GM19328 (cell line): ENCODE results near the gene GPS1.

Experiments
- ATAC-seq: cut with Tn5 transposase; IDR thresholded peaks from one replicate; pipeline ENCODE4 v1.9.1; 2021; ENCODE audit warnings: mild to moderate bottlenecking, moderate library complexity; ENCODE audit not compliant: unreplicated experiment

The GPS1 gene

DNA sequence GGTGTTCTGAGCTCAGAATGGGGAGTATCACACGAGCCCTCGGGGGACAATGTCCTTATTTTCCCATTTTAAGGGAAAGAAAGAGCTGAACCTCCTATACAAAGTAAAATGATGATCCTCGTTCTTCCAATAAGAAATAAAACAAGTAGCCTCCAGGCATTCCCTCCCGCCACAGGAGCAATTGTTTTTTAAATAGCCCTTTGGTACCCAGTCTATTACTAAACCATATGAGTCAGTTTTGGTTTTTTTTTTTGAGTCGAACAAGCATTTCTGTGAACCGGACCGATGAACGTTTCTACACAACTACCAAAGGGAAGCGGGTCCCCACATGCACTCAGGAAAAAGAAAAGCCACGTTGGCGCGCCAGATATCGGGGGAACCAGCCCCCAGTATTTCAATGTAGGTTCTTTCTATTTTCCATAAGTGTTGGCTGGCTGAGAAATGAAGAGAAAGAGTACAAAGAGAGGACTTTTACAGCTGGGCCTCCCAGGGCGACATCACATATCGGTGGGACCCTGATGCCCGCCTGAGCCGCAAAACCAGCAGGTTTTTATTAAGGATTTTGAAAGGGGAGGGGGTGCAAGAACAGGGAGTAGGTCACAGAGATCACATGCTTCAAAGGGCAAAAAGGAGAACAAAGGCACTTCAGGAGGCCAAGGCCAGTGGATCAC is 10.4 kb upstream of the GPS1 start:
- ATAC-seq = no peak

GRCh38 chr17:82042649-82043048 is 9.0 kb upstream of the GPS1 start:
- no peak for ATAC-seq

DNA sequence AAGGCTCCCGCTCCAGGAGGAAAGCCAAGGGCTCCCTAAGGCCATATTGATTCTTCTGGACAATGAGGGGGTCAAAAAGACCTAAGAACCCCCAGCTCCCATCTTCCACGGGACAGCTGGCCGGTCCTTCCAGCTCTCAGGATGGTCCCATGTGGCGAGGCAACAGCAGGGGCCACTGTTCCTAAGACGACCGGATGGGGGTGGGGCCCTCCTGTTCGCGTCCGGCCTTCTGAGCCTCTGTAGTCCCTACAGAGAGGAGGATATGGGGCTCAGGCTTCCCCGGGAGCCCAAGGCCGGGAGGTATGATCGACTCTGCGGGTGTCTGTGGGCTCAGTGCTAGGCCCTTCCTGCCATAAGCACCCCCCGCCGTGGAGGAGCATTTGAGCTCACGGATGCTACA is 8.2 kb upstream of the GPS1 start:
- ATAC-seq = no peak

DNA sequence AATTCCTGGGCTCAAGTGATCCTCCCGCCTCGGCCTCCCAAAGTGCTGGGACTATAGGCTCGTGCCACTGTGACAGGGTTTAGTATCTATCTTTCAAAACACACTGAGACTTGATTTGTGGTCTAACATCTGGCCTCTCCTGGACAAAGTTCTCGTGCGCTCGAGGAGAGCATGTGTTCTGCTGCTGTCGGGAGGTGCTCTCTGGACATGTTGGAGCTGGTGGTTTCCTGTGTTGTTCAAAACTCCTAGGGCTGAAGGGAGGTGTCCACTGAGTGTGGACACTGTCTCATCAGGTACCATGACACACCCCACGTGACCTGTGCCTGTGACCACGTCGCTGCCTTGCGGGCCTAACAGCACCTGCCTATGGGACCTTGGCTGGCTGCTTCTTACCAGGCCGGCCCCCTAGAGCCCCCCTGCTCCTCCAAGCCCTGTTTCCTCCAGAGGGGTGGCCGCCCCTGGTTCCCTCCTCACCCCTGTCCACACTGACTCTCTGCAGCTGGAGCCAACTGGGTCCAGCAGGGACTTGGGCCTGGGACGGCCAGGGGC is 5.7 kb upstream of the GPS1 start:
- no peak for ATAC-seq

DNA sequence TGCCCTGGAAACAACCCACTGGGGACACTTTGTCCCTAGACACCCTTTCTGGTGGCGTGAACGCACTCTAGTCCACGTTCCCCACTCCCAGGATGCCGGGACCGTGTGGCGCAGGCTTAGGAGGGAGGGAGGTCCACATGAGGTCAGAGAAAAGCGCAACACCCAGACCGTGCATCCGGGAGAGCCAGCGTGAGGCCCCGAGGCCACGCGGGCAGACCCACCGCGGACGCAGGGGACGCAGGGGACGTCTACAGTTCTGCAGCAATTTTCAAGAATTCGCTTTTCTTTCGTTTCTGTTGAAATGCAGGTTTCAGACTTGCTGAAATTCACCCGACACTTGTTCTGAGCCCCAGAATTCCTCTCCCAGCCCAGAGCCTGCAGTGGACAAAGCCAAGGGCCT is 4.8 kb upstream of the GPS1 start:
- no peak for ATAC-seq

DNA sequence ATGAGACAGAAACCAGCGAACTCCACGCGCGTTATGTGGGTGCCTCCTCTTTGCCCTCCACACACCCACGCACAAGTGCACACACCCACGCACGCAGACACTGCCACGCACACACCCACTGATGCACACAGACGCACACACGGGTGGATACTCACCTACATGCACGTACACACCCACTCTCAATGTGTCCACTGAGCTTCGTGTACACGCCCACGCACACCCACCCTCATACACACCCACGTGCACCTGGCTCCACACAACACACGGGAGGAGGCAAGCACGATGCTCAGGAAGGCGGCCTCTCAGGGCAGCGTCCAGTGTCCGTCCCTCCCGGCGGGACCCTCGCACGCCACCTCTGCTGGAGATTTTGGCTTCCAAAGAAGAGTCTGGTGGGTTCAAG is 4.3 kb upstream of the GPS1 start:
- no peak for ATAC-seq

GRCh38 chr17:82047914-82048570 is 3.7 kb upstream of the GPS1 start:
- no peak for ATAC-seq

GRCh38 chr17:82048571-82048971 is 3.1 kb upstream of the GPS1 start:
- ATAC-seq = no peak

DNA sequence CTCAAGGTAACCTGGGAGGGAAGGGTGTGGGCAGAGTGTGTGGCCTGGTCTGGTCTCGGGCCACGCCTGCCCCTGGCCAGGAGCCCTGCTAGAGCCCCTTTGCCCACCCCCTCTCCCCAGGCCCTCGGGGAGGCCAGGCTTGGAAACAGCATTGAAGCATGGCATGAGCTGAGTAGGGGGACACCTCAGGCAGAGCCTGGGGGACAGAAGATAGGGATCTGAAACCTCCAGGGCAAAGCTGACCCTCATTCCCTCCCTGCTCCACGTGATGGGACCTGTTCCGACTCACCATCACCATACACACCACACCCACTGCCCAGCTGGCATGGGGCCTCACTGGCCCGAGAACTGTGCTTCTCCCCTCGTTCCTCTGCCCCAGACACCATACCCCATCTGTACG is 2.6 kb upstream of the GPS1 start:
- no peak for ATAC-seq

GRCh38 chr17:82049521-82049971 is 2.2 kb upstream of the GPS1 start:
- no peak for ATAC-seq

GRCh38 chr17:82050152-82050760 is 1.4 kb upstream of the GPS1 start:
- ATAC-seq = no peak

DNA sequence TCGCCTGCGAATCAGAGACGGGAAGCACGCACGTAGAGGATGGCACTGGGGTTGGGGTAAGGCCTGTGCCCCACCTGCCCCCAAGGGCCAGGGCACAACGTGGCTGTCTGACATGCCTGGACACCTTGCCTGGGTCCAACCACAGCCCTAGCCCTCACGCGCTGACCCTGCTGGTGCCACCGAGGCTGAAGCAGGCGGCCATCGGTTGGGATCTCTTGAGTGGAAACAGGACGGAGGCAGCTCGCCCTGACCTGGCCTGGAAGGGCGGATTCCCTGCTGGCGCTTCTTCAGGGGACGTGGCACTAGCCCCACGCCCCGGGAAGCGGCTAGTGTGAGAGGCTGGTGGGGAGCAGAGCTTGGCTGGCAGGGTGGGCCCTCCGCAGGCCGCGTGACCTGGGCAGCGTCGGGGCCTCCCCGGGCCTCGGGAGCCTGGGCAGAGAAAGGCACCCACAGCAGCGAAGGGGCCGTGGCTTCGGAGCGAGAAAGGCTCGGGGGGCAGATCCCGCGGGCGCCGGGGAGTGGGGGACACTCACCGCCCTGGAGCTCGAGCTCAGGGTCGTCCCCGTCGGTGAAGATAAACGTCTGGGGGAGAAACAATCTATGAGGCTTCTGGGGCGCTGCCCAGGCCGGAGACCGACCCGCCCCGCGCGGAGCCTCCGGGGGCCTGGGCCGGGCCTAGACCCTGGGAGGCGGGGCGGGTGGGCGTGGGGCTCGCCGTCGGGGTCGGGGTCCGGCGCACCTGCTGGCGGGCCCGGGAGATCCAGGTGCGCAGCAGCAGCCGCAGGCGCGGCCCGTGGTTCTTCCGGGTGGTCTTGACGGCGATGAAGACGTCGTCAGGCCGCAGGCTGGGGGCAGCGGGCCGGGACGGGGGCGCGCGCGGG is 697 bp upstream of the GPS1 start:
- ATAC-seq = no peak

GRCh38 chr17:82052638-82053059 is 951 bp downstream of the GPS1 start:
- no peak for ATAC-seq

- ATAC-seq = no peak
Measured at GRCh38 chr17:82053130-82053529, 1.4 kb downstream of the GPS1 start.

- no peak for ATAC-seq
Measured at GRCh38 chr17:82053556-82054263, 2.0 kb downstream of the GPS1 start.

DNA sequence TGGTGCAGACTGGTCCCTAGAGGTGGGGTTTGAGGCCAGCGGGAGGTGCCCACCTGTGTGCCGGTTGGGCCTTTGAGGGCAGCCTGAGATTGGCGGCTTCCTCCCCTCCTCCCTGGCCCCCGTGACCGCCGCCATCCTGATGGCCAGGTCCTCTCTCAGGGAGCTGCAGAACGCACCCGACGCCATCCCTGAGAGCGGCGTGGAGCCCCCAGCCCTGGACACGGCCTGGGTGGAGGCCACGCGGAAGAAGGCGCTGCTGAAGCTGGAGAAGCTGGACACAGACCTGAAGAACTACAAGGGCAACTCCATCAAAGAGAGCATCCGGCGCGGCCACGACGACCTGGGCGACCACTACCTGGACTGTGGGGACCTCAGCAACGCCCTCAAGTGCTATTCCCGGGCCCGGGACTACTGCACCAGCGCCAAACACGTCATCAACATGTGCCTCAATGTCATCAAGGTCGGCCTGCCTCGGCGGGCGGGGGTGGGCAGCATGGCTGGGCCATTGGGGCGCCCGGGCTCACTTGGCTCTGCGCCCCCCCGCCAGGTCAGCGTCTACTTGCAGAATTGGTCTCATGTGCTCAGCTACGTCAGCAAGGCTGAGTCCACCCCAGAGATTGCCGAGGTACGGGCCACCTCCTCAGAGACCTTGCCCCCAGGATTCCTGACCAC is 2.8 kb downstream of the GPS1 start:
- ATAC-seq = no peak

DNA sequence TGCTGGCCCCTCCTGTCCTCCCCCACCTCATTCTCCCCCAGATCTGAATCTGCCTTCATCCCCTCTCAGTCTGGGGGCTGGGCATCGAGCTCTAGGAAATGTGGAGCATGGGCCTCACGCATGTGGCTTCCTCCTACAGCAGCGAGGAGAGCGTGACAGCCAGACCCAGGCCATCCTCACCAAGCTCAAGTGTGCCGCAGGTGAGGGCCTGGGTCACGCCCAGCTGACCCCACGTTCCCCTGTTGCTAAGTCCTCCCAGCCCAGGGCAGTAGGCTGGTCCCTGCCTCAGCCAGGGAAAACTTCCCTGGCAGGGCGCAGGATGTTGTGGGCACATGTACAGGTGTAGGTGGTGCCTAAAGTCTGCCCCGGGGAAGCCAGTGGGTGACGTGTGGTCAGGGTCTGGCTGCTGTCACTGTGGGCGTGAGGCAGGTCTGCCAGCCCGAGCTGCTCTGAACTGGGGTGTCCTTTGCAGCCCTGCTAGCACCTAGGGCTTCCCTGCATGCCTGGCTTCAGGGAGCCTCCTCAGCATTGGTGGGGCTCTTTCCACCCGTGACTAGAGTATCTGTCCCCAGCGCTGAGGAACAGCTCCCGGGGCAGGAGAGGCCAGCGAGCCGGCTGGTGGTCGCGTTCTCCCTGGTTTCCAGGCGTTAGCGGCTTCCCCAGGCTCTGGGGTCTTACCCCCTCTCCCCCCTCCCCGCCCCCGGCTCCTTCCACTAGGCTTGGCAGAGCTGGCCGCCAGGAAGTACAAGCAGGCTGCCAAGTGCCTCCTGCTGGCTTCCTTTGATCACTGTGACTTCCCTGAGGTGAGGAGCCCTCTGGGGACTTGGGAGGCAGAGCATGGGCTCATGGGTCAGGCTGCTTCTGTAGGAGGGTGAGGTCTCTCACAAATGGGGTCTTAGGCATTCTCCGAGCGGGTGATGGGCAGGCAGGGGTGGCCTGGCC is 3.6 kb downstream of the GPS1 start:
- ATAC-seq = no peak

DNA sequence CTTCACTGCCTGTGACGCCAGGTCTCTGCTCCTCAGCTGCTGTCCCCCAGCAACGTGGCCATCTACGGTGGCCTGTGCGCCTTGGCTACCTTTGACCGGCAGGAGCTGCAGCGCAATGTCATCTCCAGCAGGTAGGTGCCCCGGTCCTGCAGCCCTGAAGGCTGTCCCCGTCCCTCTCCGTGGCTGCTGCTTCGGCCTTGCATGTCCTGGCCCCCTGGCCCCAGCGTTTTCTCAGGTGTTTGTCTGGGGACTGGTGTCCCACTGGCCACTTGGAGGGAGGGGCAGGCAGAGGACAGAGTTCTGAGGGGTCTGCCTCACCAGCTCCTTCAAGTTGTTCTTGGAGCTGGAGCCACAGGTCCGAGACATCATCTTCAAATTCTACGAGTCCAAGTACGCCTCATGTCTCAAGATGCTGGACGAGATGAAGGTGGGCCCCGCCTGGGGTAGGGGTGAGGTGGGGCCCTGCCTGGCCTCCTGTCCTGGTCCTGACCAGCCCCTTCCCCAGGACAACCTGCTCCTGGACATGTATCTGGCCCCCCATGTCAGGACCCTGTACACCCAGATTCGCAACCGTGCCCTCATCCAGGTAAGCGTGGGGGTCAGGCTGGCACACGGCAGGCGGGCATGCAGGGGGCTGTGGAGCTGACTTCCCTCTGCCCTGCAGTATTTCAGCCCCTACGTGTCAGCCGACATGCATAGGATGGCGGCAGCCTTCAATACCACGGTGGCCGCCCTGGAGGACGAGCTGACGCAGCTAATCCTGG is 4.4 kb downstream of the GPS1 start:
- no peak for ATAC-seq
